Liver (tissue), 9 donors: ENCODE data around the gene CENPA. TPM values are rescaled to one million over a fixed set of nuclear protein-coding genes. Genes with fewer than 3 reads are reported as not detected.

Source experiments
- DNase-seq: peaks from one replicate; pipeline ENCODE4 v3.0.0-alpha.2; 2017; ENCODE audit warnings: low spot score
- H3K27ac ChIP-seq, 2 donors: one replicate each; pipeline ENCODE4 v1.7.0; 2013; ENCODE audit warnings: inconsistent platforms in 2 of 2, low read length in 2 of 2, control low read depth in 1 of 2, low read depth in 1 of 2, mild to moderate bottlenecking in 1 of 2
- H3K27me3 ChIP-seq, 4 donors: one replicate each; pipeline versions ENCODE4 v1.6.1 to v1.7.0; 2013; ENCODE audit warnings: low read length in 3 of 4, inconsistent platforms in 1 of 4, mild to moderate bottlenecking in 1 of 4, moderate library complexity in 1 of 4; ENCODE audit not compliant: control insufficient read depth in 4 of 4, insufficient read depth in 4 of 4
- H3K36me3 ChIP-seq, 4 donors: one replicate each; pipeline versions ENCODE4 v1.6.1 to v1.7.0; 2013; ENCODE audit warnings: low read length in 3 of 4, mild to moderate bottlenecking in 3 of 4, low read depth in 1 of 4, moderate library complexity in 1 of 4; ENCODE audit not compliant: control insufficient read depth in 4 of 4, insufficient read depth in 3 of 4
- H3K4me1 ChIP-seq, 4 donors: one replicate each; pipeline versions ENCODE4 v1.6.1 to v1.7.0; 2013; ENCODE audit warnings: low read length in 3 of 4, mild to moderate bottlenecking in 3 of 4, moderate library complexity in 1 of 4; ENCODE audit not compliant: control insufficient read depth in 4 of 4, insufficient read depth in 4 of 4
- H3K4me3 ChIP-seq, 3 donors: one replicate each; pipeline versions ENCODE4 v1.6.1 to v1.7.0; 2013; ENCODE audit warnings: low read length in 3 of 3, control low read depth in 1 of 3, low read depth in 1 of 3, mild to moderate bottlenecking in 1 of 3
- H3K9ac ChIP-seq, 2 donors: one replicate each; pipeline ENCODE4 v1.7.0; 2013; ENCODE audit warnings: low read length in 2 of 2, mild to moderate bottlenecking in 2 of 2, moderate library complexity in 2 of 2, control low read depth in 1 of 2, low read depth in 1 of 2
- H3K9me3 ChIP-seq, 4 donors: one replicate each; pipeline versions ENCODE4 v1.6.1 to v1.7.0; 2013; ENCODE audit warnings: low read length in 3 of 4; ENCODE audit not compliant: control insufficient read depth in 4 of 4
- EGR1 ChIP-seq, 2 donors: IDR thresholded peaks; 2 replicates each; pipeline ENCODE4 v1.6.1; 2016 to 2018; ENCODE audit warnings: antibody characterized with exemption in 2 of 2, low read depth in 2 of 2
- FOXA1 ChIP-seq: IDR thresholded peaks from 2 replicates; pipeline ENCODE4 v1.6.1; 2016; ENCODE audit warnings: antibody characterized with exemption
- FOXA2 ChIP-seq: IDR thresholded peaks from 2 replicates; pipeline ENCODE4 v1.6.1; 2016; ENCODE audit warnings: antibody characterized with exemption
- GABPA ChIP-seq, 2 donors: IDR thresholded peaks in 1 of 2; conservative IDR thresholded peaks in 1 of 2; 2 replicates each; pipeline ENCODE4 v1.6.1; 2016; ENCODE audit warnings: antibody characterized with exemption in 2 of 2, mild to moderate bottlenecking in 1 of 2, moderate library complexity in 1 of 2
- HNF4A ChIP-seq, 2 donors: conservative IDR thresholded peaks; 2 replicates each; pipeline ENCODE4 v1.6.1; 2016; ENCODE audit warnings: antibody characterized with exemption in 2 of 2, mild to moderate bottlenecking in 2 of 2
- HNF4G ChIP-seq: IDR thresholded peaks from 2 replicates; pipeline ENCODE4 v1.6.1; 2016; ENCODE audit warnings: antibody characterized with exemption
- JUND ChIP-seq, 2 donors: IDR thresholded peaks; 2 replicates each; pipeline ENCODE4 v1.6.1; 2016; ENCODE audit warnings: antibody characterized with exemption in 2 of 2
- NR2F2 ChIP-seq: IDR thresholded peaks from 2 replicates; pipeline ENCODE4 v1.6.1; 2016; ENCODE audit warnings: antibody characterized with exemption
- RAD21 ChIP-seq, 2 donors: IDR thresholded peaks; 2 replicates each; pipeline ENCODE4 v1.6.1; 2016; ENCODE audit warnings: antibody characterized with exemption in 2 of 2, mild to moderate bottlenecking in 2 of 2
- RXRA ChIP-seq, 2 donors: IDR thresholded peaks; 2 replicates each; pipeline ENCODE4 v1.6.1; 2017 to 2018; ENCODE audit warnings: antibody characterized with exemption in 2 of 2, mild to moderate bottlenecking in 1 of 2
- SP1 ChIP-seq: IDR thresholded peaks from 2 replicates; pipeline ENCODE4 v1.6.1; 2018; ENCODE audit warnings: antibody characterized with exemption, mild to moderate bottlenecking
- TAF1 ChIP-seq: conservative IDR thresholded peaks from 2 replicates; pipeline ENCODE4 v1.6.1; 2016; ENCODE audit warnings: antibody characterized with exemption, mild to moderate bottlenecking
- WGBS: extraction: QIAGEN DNeasy Blood & Tissue Kit; methylation state at CpG from one replicate; pipeline ENCODE4 v1.1.7; 2013; 5-methylcytosine and 5-hydroxymethylcytosine counted together
- polyA plus RNA-seq, 2 donors: library from polyadenylated mRNA; stranded (reverse) in 1 of 2; unstranded in 1 of 2; fragments of 200-250 nt in 1 of 2; fragments of >200 nt in 1 of 2; fragmentation: Nextera tagmentation in 1 of 2; extraction: Ambion mirVana in 1 of 2; gene quantifications; one replicate each; pipeline versions ENCODE4 v1.2.1 to v1.2.3, GENCODE V29; 2013 to 2015
- total RNA-seq, 2 donors: library from RNA; depleted of rRNA; stranded (reverse); fragments of >200 nt; gene quantifications; one replicate each; pipeline ENCODE4 v1.2.3, GENCODE V29; 2014
- TF ChIP-seq, protein P1 (sequence below): IDR thresholded peaks from 2 replicates; pipeline ENCODE4 v1.6.1; 2016; ENCODE audit warnings: antibody characterized with exemption, mild to moderate bottlenecking
- TF ChIP-seq, protein P2 (sequence below): fragments of 150-350 bp; IDR thresholded peaks from 2 replicates; pipeline ENCODE4 v1.5.1; 2017; ENCODE audit warnings: improper control_type of control experiment, low read depth, low read length; ENCODE audit not compliant: missing input control
- TF ChIP-seq, protein P3 (sequence below): IDR thresholded peaks from 2 replicates; pipeline ENCODE4 v1.6.1; 2016; ENCODE audit warnings: antibody characterized with exemption
- TF ChIP-seq, protein P4 (sequence below): IDR thresholded peaks from 2 replicates; pipeline ENCODE4 v1.6.1; 2016; ENCODE audit warnings: antibody characterized with exemption
- donor health status: healthy.
- donor health status: healthy.
- donor health status: healthy.
- donor health status: healthy.
- donor health status: healthy.

CENPA gene
- total RNA-seq (10 to 100 TPM in 1 of 2 donors, not detected in 1; 14.4 TPM), polyA plus RNA-seq (1 to 10 TPM in 1 of 2 donors, under 1 TPM in 1; 0.17 to 1.2 TPM)

DNA sequence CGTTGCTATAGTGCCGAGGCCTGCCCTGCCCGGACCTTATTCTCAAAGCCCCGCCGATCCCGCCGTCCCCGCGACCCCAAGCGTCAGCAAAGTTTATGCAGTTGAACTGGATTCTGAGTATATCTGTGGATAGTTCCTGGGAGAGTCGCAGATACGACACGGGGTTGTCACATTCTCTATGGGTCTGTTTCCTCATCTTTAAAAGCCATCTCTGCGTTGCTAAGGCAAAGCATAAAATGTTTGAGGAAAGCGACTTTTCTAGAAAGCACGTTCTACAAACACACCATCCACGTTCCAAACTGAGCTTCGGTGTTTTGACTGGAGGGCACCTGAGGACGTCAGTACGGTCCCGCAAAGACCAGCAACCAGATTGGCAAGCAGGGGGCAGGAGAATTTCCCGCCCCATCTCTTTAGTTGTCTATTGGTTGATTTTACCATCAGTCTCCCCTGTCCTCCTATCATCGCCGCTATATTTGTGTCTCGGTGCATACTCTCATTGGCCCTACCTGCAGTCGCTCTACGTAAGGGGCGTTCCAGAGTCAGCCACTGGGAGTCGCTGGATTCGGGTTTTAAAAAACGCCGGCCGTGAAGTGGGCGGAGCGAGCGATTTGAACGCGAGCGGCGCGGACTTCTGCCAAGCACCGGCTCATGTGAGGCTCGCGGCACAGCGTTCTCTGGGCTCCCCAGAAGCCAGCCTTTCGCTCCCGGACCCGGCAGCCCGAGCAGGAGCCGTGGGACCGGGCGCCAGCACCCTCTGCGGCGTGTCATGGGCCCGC, at the start of gene CENPA:
Gene CENPA, plus strand, starts transcription at position 626 of the 776 bp plus-strand sequence. Its CDS starts 141 bp downstream, at position 767.
- H3K27ac ChIP-seq, result peak within 1 kb of the TSS in 1 of 2 donors; percentile 48
- peak; percentile 96 for DNase-seq
- 2% methylated on average over 55 of the region's 55 CpGs for WGBS

DNA sequence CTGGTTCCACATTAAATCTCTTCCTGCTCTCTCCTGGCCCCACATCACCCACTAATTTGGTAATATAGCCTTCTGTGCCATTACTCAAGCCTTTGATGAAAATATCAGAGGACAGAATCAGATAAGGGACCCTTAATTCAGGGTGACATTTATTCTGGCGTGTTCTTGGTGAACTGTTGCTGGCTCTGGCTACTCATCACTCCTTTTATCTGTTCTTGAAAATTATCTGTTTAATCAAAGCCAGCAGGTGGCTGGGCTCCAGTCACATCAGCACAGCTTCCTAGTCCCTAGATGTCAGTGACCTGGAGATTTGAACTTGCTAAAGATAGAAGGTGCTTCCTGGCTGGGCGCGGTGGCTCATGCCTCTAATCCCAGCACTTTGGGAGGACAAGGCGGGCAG, 48.6 kb upstream of the CENPA start:
- no peaks in the 10 kb centered on the region for H3K36me3 ChIP-seq
- H3K4me1 ChIP-seq, result peaks cover 11 to 20% (median 16%) of the 10 kb centered on the region in 4 donors
- no peak overlapping the region for H3K9ac ChIP-seq
- no peaks in the 10 kb centered on the region for H3K9me3 ChIP-seq
- H3K27me3 ChIP-seq, result peaks cover 0 to 5% (median 0%) of the 10 kb centered on the region in 4 donors
- no peak overlapping the region for H3K27ac ChIP-seq
- H3K4me3 ChIP-seq, result no peak overlapping the region
- WGBS, result 39% methylated on average over 4 of the region's 4 CpGs
- no peak for DNase-seq
- TF ChIP-seq HNF4A (conservative IDR thresholded peaks at IDR 0.05), result peak; percentile 53 to 63
- TF ChIP-seq, protein P1, sequence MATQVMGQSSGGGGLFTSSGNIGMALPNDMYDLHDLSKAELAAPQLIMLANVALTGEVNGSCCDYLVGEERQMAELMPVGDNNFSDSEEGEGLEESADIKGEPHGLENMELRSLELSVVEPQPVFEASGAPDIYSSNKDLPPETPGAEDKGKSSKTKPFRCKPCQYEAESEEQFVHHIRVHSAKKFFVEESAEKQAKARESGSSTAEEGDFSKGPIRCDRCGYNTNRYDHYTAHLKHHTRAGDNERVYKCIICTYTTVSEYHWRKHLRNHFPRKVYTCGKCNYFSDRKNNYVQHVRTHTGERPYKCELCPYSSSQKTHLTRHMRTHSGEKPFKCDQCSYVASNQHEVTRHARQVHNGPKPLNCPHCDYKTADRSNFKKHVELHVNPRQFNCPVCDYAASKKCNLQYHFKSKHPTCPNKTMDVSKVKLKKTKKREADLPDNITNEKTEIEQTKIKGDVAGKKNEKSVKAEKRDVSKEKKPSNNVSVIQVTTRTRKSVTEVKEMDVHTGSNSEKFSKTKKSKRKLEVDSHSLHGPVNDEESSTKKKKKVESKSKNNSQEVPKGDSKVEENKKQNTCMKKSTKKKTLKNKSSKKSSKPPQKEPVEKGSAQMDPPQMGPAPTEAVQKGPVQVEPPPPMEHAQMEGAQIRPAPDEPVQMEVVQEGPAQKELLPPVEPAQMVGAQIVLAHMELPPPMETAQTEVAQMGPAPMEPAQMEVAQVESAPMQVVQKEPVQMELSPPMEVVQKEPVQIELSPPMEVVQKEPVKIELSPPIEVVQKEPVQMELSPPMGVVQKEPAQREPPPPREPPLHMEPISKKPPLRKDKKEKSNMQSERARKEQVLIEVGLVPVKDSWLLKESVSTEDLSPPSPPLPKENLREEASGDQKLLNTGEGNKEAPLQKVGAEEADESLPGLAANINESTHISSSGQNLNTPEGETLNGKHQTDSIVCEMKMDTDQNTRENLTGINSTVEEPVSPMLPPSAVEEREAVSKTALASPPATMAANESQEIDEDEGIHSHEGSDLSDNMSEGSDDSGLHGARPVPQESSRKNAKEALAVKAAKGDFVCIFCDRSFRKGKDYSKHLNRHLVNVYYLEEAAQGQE, result peak; percentile 55
- TF ChIP-seq, protein P2, sequence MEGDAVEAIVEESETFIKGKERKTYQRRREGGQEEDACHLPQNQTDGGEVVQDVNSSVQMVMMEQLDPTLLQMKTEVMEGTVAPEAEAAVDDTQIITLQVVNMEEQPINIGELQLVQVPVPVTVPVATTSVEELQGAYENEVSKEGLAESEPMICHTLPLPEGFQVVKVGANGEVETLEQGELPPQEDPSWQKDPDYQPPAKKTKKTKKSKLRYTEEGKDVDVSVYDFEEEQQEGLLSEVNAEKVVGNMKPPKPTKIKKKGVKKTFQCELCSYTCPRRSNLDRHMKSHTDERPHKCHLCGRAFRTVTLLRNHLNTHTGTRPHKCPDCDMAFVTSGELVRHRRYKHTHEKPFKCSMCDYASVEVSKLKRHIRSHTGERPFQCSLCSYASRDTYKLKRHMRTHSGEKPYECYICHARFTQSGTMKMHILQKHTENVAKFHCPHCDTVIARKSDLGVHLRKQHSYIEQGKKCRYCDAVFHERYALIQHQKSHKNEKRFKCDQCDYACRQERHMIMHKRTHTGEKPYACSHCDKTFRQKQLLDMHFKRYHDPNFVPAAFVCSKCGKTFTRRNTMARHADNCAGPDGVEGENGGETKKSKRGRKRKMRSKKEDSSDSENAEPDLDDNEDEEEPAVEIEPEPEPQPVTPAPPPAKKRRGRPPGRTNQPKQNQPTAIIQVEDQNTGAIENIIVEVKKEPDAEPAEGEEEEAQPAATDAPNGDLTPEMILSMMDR, result no peak
- TF ChIP-seq, protein P3, sequence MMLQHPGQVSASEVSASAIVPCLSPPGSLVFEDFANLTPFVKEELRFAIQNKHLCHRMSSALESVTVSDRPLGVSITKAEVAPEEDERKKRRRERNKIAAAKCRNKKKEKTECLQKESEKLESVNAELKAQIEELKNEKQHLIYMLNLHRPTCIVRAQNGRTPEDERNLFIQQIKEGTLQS, result no peak
- TF ChIP-seq TAF1, result no peak
- TF ChIP-seq, protein P4, sequence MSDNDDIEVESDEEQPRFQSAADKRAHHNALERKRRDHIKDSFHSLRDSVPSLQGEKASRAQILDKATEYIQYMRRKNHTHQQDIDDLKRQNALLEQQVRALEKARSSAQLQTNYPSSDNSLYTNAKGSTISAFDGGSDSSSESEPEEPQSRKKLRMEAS, result peak; percentile 81
- no peak for TF ChIP-seq HNF4G
- no peak for TF ChIP-seq FOXA2
- no peak for TF ChIP-seq FOXA1
- peak; percentile 17 to 37 for TF ChIP-seq RAD21 (IDR thresholded peaks at IDR 0.05)

More for the DNA sequence above, at the start of gene CENPA:
- H3K9me3 ChIP-seq, result no peaks in the 10 kb centered on the region
- H3K4me1 ChIP-seq, result peaks cover 0 to 16% (median 9%) of the 10 kb centered on the region in 4 donors
- peak within 1 kb of the TSS in 1 of 2 donors; percentile 14 for H3K9ac ChIP-seq
- TF ChIP-seq RXRA (IDR thresholded peaks at IDR 0.05) (peak; percentile 76 to 93), JUND (IDR thresholded peaks at IDR 0.05) (no peak), SP1 (peak; percentile 100), EGR1 (IDR thresholded peaks at IDR 0.05; ENCODE audit: low read depth in 2 of 2) (no peak), RAD21 (IDR thresholded peaks at IDR 0.05) (peak; percentile 20 to 50), NR2F2 (peak; percentile 35), GABPA (IDR thresholded peaks at IDR 0.05 in 1 of 2, conservative IDR thresholded peaks at IDR 0.05 in 1 of 2) (peak; percentile 32 to 71)
- TF ChIP-seq, protein P4, result peak; percentile 92
- TF ChIP-seq, protein P1, result peak; percentile 52
- TF ChIP-seq, protein P2, result peak; percentile 45
- H3K4me3 ChIP-seq, result peak within 1 kb of the TSS; percentile 33 to 58 (median 49)
- H3K36me3 ChIP-seq, result peaks cover 0 to 2% (median 1%) of the 10 kb centered on the region in 4 donors
- H3K27me3 ChIP-seq, result no peaks in the 10 kb centered on the region
